GM12864 (cell line): Measurements from ENCODE around the gene RPS6KB2.
A peak's percentile ranks its signal among the peaks of the same experiment; 100 is the strongest.

Source experiments
- DNase-seq: peaks from one replicate; pipeline ENCODE4 v3.0.0-alpha.2; 2011; ENCODE audit warnings: low read depth
- H3K4me3 ChIP-seq: 2 replicates; pipeline ENCODE4 v1.5.1; 2011; ENCODE audit warnings: mild to moderate bottlenecking, low read depth, low read length, control low read depth
- CTCF ChIP-seq: IDR thresholded peaks from 2 replicates; pipeline ENCODE4 v1.5.1; 2011; ENCODE audit warnings: low read depth, mild to moderate bottlenecking, moderate library complexity, low read length, control low read depth, inconsistent platforms; ENCODE audit errors: missing control alignments

RPS6KB2 gene

GRCh38 chr11:67405196-67405567 lies 23.1 kb upstream of the RPS6KB2 start:
- no peak for TF ChIP-seq CTCF
- no peak for DNase-seq
- peak overlapping the region; percentile 67 for H3K4me3 ChIP-seq

- no peak for TF ChIP-seq CTCF
- no peak overlapping the region; the same call in 1 of the 2 replicates for H3K4me3 ChIP-seq
- DNase-seq = no peak
These were observed 22.5 kb upstream of the RPS6KB2 start for GRCh38 chr11:67405688-67406339.

- no peak overlapping the region for H3K4me3 ChIP-seq
- TF ChIP-seq CTCF = no peak
- no peak for DNase-seq
These were observed 21.8 kb upstream of the RPS6KB2 start for GRCh38 chr11:67406420-67406968.

- no peak for DNase-seq
- H3K4me3 ChIP-seq = no peak overlapping the region
- no peak for TF ChIP-seq CTCF
These were observed 21.2 kb upstream of the RPS6KB2 start for GRCh38 chr11:67406969-67407687.

- H3K4me3 ChIP-seq = no peak overlapping the region
- TF ChIP-seq CTCF = no peak
- DNase-seq = no peak
These were observed 20.6 kb upstream of the RPS6KB2 start for GRCh38 chr11:67407688-67408163.

GRCh38 chr11:67408437-67409200 lies 19.7 kb upstream of the RPS6KB2 start:
- H3K4me3 ChIP-seq = peak overlapping the region; percentile 43
- no peak for TF ChIP-seq CTCF

More at GRCh38 chr11:67408437-67409200, 19.7 kb upstream of the RPS6KB2 start:
- DNase-seq = no peak
